Activated CD4-positive, alpha-beta T cell treated with anti-CD3 and anti-CD28 coated beads, Interleukin-2, amount 50 U/mL, for 4 hours (primary cell): ENCODE data around the gene SECTM1.
A peak's percentile ranks its signal among the peaks of the same experiment; 100 is the strongest.

Experiments used
- DNase-seq, 2 experiments: peaks; one replicate each; pipeline ENCODE4 v3.0.0-alpha.2; 2020

Gene SECTM1

GRCh38 chr17:82314012-82314726 is 19.4 kb downstream of the SECTM1 start:
- no peak for DNase-seq

- no peak for DNase-seq
Observed at GRCh38 chr17:82313195-82314011, 20.2 kb downstream of the SECTM1 start.

DNA sequence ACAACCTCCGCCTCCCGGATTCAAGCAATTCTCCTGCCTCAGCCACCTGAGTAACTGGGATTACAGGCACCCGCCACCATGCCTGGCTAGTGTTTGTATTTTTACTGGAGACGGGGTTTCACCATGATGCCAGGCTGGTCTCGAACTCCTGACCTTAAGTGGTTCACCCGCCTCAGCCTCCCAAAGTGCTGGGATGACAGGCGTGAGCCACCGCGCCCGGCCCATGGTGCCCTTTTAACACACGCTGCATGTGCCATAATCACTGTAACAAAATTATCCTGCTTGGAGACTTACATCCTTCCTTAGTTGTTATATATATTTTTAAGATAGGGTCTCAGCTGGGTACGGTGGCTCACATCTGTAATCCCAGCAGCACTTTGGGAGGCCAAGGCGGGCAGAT is 21.6 kb downstream of the SECTM1 start:
- DNase-seq = no peak

DNA sequence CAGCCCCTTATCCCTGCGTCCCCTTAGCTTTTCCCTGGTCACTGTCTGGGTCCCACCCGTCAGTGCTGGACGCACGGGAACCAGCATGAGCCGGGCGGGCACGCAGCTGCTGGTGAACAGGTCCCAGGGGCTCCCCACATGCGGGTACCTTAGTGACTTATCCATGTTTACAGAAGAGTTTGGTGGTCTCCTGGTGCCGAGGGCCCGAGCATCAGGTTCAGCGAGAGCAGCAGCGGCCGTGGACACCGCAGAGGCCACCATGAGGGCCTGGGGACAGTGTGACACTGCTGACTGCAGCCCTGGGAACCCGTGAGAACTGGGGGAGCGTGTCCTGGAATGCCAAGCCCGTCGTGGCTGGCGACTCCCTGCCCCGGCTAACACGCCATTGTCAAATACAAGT is 22.7 kb downstream of the SECTM1 start:
- DNase-seq = no peak

DNA sequence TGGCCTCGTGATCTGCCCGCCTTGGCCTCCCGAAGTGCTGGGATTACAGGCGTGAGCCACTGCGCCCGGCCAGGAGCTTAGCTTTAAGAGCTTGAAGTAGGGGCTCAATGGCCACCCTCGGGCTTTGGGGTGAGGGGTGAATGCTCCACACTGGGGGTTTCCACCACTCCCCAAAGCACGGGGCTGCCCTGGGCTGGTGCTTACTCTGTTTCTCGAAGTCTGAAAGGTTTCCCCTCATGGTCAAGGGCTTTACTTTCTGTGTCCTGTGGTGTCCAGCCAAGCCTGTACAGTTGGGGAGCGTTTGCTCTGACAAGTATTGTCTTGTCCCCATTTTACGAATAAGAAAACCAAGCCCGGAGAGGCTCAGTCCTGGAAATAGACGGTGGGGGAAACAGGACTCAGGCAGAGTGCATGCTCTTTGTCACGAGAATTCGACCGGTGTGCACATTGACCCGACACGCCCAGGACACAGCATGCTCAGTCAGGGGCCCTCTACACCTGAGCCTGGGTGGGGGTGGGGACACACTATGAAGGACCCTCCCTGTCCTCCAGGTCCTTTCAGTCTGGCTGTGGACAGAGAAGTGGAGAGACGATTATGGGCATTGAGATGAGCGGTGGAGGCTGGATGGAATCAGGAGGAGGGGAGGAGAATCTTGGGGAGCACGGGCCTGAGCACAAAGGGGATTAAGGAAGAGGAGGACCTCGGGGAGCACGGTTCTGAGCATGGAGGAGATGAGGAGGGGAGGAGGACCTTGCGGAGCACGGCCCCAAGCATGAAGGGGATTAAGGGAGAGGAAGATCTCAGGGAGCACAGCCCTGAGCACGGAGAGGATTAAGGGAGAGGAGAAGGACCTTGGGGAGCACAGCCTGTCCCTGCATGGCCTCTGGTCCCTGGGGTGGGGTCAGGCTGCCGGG is 23.7 kb downstream of the SECTM1 start:
- DNase-seq = no peak

GRCh38 chr17:82305727-82306300 is 27.8 kb downstream of the SECTM1 start:
- no peak for DNase-seq

DNA sequence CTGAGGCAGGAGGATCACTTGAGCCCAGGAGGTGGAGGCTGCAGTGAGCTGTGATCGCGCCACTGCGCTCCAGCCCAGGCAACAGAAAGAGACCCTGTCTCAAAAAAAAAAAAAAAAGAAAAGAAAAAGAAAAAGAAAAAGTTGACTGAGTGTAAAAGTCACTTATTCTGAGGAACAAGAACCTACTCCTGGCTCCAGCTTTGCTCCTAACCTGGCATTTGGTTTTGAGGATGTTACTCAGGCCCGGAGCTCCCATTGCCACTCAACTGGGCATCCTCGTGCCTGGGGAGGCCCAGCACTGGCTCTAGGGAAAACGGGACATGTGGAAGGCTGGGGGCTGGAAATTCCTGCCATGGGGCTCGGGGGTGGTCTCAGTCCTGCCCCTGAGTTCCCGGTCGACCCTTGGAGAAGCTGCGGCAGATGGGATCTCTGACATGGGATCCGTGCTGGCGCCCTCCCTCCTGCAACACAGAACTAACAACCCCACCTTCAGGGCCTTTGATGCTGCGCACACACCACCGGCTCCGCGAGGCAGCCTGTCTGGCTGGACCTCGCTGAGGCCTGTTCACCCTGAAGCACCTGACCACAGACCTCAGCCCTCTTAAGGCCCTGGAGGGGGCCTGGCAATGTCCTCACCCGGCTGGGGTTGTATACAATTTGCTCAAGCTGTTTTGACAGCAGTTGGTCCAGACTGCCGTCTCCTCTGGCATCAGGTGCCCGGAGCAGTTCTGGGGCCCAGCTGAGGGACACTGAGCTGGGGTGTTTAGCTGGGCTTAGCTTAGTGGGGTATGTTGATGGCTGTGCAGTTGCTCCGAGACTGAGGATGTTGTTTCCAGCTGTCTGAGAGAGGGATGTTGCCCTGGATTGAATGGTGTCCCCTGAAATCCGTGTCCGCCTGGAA is 28.5 kb downstream of the SECTM1 start:
- no peak for DNase-seq

DNA sequence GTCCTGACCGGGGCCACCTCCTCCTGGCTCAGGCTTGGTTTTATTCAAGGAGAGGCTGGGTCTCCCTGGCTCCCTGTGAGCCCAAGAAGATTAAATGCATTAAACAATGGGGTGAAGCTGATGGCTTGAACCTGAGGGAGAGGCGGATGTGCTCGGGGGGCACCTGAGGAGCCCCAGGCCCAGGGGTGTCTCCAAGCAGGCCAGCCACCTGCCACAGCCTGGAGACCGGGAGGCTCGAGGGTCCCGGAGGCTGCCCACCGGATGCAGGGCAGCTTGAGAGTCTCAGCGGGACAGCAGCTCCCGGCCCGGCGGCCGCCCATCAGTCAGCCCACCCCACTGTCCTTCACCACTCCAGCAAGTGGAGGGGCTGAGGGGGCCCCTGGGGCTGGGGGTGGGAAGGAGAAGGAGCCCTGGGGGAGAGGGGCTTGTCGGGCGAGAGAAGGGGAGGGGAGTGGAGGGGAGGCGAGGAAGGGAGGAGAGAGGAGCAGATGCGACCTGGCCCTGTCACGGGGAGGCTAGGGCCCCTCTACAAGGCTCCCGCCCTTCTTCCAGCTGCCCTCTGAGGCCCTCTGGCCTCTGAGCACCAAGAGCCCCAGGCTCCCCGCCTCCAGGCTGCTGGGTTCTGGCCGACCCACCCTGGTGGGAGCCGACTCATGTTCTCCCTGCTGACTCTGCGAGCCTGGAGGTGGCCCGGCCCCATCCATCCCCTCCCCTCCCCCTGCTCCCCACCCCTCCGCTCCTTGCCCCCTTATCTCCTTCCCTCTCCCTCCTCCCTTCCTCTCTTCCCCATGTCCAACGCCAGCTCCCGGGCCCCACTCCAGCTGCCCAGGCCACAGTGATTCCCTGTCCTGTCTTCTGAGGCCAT is 29.4 kb downstream of the SECTM1 start:
- DNase-seq = no peak

GRCh38 chr17:82302991-82303943 is 30.3 kb downstream of the SECTM1 start:
- DNase-seq = no peak

- DNase-seq = no peak
Observed at GRCh38 chr17:82302568-82302963, 31.0 kb downstream of the SECTM1 start.

- DNase-seq = peak in 1 of 2 experiments; percentile 50
Observed at GRCh38 chr17:82301916-82302567, 31.5 kb downstream of the SECTM1 start.

DNA sequence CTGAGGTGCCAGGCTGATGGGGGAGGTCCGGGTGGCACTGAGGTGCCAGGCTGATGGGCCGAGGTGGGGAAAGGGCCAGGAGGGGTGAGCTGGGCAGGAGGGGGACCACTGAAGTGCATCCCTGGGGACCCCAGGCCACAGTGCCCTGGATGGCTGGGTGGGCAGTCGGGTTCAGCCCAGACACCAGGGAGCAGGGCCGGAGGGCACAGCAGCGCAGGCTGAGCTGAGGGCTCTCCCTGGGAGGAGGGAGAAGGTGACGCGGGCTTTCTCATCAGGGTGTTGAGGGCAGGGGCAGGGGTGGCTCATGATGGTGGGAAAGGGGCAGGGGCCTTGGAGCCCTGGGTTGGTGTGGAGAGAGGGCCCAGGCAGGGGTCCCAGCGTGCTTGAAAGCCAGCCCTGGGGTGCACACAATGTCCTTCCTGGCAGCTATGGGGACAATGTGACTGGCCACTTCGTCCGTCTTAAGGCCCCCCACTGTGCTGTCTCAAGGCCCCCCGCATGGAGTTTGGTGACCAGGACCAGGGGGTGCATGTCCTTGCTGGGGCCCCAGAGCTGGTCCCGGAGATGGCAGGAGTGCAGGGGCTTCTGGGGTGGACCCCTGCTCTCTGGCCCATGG is 32.2 kb downstream of the SECTM1 start:
- DNase-seq = no peak

DNA sequence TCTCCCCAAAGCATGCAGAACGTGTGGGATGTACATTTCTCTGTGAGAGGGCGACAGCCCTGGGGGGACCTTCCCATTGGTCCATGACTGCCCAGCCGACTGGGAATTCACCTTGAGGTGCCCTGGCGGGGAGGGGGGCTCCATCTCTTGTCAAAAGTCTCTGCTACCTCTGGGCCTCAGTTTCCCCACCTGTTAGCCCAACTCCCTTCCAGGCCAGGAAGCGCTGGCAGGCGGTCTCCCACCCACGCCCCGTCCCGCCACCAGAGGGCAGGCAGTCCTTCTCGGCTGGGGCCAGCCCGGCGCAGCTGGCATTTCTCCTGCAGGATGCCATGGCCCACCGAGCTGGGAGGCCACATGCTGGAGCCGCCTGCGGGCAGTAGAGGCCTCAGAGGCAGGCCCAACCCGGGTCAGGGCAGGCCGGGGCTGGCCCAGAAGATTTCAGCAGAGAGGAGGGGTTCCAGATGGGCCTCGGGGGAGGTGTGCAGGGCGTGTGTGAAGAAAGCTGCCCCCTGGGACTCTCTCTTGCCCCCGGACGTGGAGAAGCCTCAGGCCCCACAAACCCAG is 32.8 kb downstream of the SECTM1 start:
- DNase-seq = peak; percentile 52 to 64

DNA sequence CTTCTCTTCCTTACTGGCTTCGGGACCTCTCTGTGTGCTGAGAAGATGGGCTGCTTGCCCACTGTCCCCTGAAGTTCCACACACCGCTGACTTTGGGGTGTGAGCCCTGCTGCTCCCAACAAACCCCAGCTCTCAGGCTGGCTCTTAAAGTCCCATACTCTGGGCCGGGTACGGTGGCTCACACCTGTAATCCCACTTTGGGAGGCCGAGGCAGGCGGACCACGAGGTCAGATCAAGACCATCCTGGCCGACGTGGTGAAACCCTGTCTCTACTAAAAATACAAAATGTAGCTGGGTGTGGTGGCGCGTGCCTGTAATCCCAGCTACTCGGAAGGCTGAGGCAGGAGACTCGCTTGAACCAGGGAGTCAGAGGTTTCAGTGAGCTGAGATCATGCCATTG is 33.3 kb downstream of the SECTM1 start:
- no peak for DNase-seq

GRCh38 chr17:82299452-82299851 is 34.1 kb downstream of the SECTM1 start:
- no peak for DNase-seq

- DNase-seq = no peak
Observed at GRCh38 chr17:82298538-82299421, 34.8 kb downstream of the SECTM1 start.
